ENCODE results near the gene MRPS23. TPM values are rescaled to one million over a fixed set of nuclear protein-coding genes. Genes with fewer than 3 reads are reported as not detected.

MRPS23 gene
- total and polyA plus RNA-seq, 2 of the 13 experiments (the other 11 are each of a cell fraction or from before 2014, with no cell fraction given): 63.2 to 181 TPM

DNA sequence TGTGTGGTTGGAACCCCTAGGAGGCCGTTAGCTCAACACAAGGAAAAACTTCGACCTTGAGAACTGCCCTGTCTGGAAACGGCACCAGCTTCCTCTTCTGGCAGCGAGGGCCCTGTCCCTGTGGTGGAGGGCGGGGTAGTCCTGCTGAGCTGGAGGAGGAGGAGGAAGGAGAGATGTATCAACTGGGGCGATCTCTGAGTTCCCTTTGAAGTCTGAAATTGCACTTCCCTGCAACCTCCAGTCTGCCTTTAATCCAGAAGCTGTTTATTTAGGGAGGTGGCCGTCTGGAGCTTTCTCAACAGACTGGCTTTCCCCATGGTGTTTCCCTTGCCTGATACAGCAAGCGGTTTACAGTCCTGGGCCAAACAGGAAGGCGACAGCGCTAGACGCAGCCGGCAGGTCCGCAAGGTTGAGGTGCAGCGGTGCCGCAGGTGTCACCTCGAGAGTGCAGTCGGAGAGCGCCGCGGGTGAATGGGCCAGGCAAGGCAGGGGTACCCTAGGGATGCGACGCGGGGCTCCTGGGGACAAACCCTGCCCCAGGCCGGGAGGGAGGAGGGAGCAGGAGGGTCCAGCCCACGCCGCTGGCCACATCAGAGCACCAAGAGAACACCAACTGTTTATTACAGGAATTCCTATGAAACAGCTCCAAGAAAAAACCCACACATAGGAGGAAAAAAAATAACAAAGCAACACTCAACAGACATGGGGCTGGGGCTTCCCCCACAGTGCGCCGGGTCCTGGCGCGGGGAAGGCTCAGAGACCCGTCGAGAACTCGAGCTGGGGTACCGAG is 11.4 kb upstream of the MRPS23 start (continued):
- TF ChIP-seq, protein P1, sequence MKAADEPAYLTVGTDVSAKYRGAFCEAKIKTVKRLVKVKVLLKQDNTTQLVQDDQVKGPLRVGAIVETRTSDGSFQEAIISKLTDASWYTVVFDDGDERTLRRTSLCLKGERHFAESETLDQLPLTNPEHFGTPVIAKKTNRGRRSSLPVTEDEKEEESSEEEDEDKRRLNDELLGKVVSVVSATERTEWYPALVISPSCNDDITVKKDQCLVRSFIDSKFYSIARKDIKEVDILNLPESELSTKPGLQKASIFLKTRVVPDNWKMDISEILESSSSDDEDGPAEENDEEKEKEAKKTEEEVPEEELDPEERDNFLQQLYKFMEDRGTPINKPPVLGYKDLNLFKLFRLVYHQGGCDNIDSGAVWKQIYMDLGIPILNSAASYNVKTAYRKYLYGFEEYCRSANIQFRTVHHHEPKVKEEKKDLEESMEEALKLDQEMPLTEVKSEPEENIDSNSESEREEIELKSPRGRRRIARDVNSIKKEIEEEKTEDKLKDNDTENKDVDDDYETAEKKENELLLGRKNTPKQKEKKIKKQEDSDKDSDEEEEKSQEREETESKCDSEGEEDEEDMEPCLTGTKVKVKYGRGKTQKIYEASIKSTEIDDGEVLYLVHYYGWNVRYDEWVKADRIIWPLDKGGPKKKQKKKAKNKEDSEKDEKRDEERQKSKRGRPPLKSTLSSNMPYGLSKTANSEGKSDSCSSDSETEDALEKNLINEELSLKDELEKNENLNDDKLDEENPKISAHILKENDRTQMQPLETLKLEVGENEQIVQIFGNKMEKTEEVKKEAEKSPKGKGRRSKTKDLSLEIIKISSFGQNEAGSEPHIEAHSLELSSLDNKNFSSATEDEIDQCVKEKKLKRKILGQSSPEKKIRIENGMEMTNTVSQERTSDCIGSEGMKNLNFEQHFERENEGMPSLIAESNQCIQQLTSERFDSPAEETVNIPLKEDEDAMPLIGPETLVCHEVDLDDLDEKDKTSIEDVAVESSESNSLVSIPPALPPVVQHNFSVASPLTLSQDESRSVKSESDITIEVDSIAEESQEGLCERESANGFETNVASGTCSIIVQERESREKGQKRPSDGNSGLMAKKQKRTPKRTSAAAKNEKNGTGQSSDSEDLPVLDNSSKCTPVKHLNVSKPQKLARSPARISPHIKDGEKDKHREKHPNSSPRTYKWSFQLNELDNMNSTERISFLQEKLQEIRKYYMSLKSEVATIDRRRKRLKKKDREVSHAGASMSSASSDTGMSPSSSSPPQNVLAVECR (CRISPR knock-in tag; IDR thresholded peaks at IDR 0.05; ENCODE audit: borderline replicate concordance): peak; percentile 64
- no peak for TF ChIP-seq ZNF510 (CRISPR knock-in tag; IDR thresholded peaks at IDR 0.05; ENCODE audit: low read depth)
- 0 out of 2 replicates have a peak, but pooled peaks have one; percentile 29 for TF ChIP-seq ZNF563 (CRISPR knock-in tag; IDR thresholded peaks at IDR 0.05)
- no peak for TF ChIP-seq JUNB (CRISPR knock-in tag; IDR thresholded peaks at IDR 0.05; ENCODE audit: borderline replicate concordance)
- TF ChIP-seq NFKBIZ (CRISPR knock-in tag; IDR thresholded peaks at IDR 0.05): no peak
- TF ChIP-seq ZNF10 (CRISPR knock-in tag; IDR thresholded peaks at IDR 0.05; ENCODE audit: borderline replicate concordance, low read depth): no peak
- TF ChIP-seq KDM2A (CRISPR knock-in tag; IDR thresholded peaks at IDR 0.05; ENCODE audit: borderline replicate concordance, low read depth): no peak; the same call in 1 of the 2 replicates
- TF ChIP-seq, protein P2, sequence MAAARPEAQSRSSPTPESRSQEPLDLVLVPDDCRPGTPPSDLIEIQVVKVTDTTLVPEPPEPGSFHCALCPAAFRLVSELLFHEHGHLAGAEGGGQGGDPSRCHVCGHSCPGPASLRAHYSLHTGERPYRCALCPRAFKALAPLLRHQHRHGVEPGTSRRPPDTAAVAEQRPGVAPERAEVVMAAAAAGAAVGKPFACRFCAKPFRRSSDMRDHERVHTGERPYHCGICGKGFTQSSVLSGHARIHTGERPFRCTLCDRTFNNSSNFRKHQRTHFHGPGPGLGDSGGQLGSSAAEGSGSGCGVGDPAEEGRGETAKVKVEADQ (CRISPR knock-in tag; IDR thresholded peaks at IDR 0.05; ENCODE audit: borderline replicate concordance): peak; percentile 5; the same call in 1 of the 2 replicates
- no peak for TF ChIP-seq U2AF2 (IDR thresholded peaks at IDR 0.05; ENCODE audit: low read depth, low read length)
- TF ChIP-seq, protein P3, sequence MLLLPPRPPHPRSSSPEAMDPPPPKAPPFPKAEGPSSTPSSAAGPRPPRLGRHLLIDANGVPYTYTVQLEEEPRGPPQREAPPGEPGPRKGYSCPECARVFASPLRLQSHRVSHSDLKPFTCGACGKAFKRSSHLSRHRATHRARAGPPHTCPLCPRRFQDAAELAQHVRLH (CRISPR knock-in tag; IDR thresholded peaks at IDR 0.05; ENCODE audit: borderline replicate concordance, low read depth): no peak
- TF ChIP-seq, protein P4, sequence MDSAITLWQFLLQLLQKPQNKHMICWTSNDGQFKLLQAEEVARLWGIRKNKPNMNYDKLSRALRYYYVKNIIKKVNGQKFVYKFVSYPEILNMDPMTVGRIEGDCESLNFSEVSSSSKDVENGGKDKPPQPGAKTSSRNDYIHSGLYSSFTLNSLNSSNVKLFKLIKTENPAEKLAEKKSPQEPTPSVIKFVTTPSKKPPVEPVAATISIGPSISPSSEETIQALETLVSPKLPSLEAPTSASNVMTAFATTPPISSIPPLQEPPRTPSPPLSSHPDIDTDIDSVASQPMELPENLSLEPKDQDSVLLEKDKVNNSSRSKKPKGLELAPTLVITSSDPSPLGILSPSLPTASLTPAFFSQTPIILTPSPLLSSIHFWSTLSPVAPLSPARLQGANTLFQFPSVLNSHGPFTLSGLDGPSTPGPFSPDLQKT (CRISPR knock-in tag; IDR thresholded peaks at IDR 0.05; ENCODE audit: borderline replicate concordance): no peak
- no peak for TF ChIP-seq ZNF138 (CRISPR knock-in tag; IDR thresholded peaks at IDR 0.05; ENCODE audit: low read depth)
- TF ChIP-seq, protein P5, sequence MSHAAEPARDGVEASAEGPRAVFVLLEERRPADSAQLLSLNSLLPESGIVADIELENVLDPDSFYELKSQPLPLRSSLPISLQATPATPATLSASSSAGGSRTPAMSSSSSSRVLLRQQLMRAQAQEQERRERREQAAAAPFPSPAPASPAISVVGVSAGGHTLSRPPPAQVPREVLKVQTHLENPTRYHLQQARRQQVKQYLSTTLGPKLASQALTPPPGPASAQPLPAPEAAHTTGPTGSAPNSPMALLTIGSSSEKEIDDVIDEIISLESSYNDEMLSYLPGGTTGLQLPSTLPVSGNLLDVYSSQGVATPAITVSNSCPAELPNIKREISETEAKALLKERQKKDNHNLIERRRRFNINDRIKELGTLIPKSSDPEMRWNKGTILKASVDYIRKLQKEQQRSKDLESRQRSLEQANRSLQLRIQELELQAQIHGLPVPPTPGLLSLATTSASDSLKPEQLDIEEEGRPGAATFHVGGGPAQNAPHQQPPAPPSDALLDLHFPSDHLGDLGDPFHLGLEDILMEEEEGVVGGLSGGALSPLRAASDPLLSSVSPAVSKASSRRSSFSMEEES (CRISPR knock-in tag; IDR thresholded peaks at IDR 0.05): peak; percentile 51; the same call in 1 of the 2 replicates
- TF ChIP-seq, protein P6, sequence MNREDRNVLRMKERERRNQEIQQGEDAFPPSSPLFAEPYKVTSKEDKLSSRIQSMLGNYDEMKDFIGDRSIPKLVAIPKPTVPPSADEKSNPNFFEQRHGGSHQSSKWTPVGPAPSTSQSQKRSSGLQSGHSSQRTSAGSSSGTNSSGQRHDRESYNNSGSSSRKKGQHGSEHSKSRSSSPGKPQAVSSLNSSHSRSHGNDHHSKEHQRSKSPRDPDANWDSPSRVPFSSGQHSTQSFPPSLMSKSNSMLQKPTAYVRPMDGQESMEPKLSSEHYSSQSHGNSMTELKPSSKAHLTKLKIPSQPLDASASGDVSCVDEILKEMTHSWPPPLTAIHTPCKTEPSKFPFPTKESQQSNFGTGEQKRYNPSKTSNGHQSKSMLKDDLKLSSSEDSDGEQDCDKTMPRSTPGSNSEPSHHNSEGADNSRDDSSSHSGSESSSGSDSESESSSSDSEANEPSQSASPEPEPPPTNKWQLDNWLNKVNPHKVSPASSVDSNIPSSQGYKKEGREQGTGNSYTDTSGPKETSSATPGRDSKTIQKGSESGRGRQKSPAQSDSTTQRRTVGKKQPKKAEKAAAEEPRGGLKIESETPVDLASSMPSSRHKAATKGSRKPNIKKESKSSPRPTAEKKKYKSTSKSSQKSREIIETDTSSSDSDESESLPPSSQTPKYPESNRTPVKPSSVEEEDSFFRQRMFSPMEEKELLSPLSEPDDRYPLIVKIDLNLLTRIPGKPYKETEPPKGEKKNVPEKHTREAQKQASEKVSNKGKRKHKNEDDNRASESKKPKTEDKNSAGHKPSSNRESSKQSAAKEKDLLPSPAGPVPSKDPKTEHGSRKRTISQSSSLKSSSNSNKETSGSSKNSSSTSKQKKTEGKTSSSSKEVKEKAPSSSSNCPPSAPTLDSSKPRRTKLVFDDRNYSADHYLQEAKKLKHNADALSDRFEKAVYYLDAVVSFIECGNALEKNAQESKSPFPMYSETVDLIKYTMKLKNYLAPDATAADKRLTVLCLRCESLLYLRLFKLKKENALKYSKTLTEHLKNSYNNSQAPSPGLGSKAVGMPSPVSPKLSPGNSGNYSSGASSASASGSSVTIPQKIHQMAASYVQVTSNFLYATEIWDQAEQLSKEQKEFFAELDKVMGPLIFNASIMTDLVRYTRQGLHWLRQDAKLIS (CRISPR knock-in tag; IDR thresholded peaks at IDR 0.05): no peak
- TF ChIP-seq ZNF180 (CRISPR knock-in tag; IDR thresholded peaks at IDR 0.05; ENCODE audit: borderline replicate concordance, low read depth): no peak

Data from HepG2 (cell line).